Cardiac muscle cell (in vitro differentiated cells and primary cell): ENCODE data around the gene ARHGEF7. TPM values are rescaled to one million over a fixed set of nuclear protein-coding genes. Genes with fewer than 3 reads are reported as not detected.
"Not testable (repeated sequence)": the region's sequence is repeated elsewhere in the genome, so short reads cannot be mapped to it uniquely, and the experiment has no call there.

Source experiments
- DNase-seq, 2 donors: peaks; one replicate each; pipeline versions ENCODE4 v3.0.0 to v3.0.0-alpha.2; 2010 to 2017; ENCODE audit warnings: low read depth in 1 of 2, low spot score in 1 of 2
- H3K27ac ChIP-seq: fragments of 200-600 bp; sonication (generic); 2 replicates; pipeline ENCODE4 v1.5.1; 2016
- H3K27me3 ChIP-seq: fragments of 200-600 bp; sonication (generic); 2 replicates; pipeline ENCODE4 v1.6.0; 2016; ENCODE audit warnings: control low read depth
- H3K36me3 ChIP-seq: fragments of 200-600 bp; sonication (generic); 2 replicates; pipeline ENCODE4 v1.5.1; 2016; ENCODE audit warnings: control low read depth
- H3K4me1 ChIP-seq: fragments of 200-600 bp; sonication (generic); 2 replicates; pipeline ENCODE4 v1.8.1; 2017; ENCODE audit warnings: low read depth, mild to moderate bottlenecking, mixed run types
- H3K4me3 ChIP-seq: fragments of 200-600 bp; sonication (generic); 2 replicates; pipeline ENCODE4 v1.5.1; 2016; ENCODE audit warnings: mild to moderate bottlenecking
- H3K9me3 ChIP-seq: fragments of 200-600 bp; sonication (generic); 2 replicates; pipeline ENCODE4 v1.5.1; 2017; ENCODE audit warnings: low read depth, mild to moderate bottlenecking, control low read depth
- CTCF ChIP-seq: IDR thresholded peaks from 2 replicates; pipeline ENCODE4 v1.5.1; 2012; ENCODE audit warnings: low read depth, mild to moderate bottlenecking, low read length
- polyA plus RNA-seq: library from polyadenylated mRNA; unstranded; fragments of >200 nt; fragmentation: Nextera tagmentation; extraction: Ambion mirVana; gene quantifications from 2 replicates; pipeline ENCODE4 v1.2.1, GENCODE V29; 2016
- total RNA-seq: library from RNA; depleted of rRNA; stranded (reverse); fragments of >200 nt; gene quantifications from 2 replicates; pipeline ENCODE4 v1.2.3, GENCODE V29; 2016

ARHGEF7 gene
- total and polyA plus RNA-seq, 2 experiments from 2014 or later = 20.4 to 32.3 TPM

- no peaks in the 10 kb centered on the region for H3K9me3 ChIP-seq
- H3K4me1 ChIP-seq = peaks cover 35% of the 10 kb centered on the region
- no peak overlapping the region for H3K4me3 ChIP-seq
- no peaks in the 10 kb centered on the region for H3K36me3 ChIP-seq
- no peaks in the 10 kb centered on the region for H3K27me3 ChIP-seq
- DNase-seq = peak in 1 of 2 donors; percentile 15
- TF ChIP-seq CTCF = no peak
- H3K27ac ChIP-seq = no peak overlapping the region
Observed at GRCh38 chr13:111253365-111253872, 138.3 kb downstream of the ARHGEF7 start.

DNA sequence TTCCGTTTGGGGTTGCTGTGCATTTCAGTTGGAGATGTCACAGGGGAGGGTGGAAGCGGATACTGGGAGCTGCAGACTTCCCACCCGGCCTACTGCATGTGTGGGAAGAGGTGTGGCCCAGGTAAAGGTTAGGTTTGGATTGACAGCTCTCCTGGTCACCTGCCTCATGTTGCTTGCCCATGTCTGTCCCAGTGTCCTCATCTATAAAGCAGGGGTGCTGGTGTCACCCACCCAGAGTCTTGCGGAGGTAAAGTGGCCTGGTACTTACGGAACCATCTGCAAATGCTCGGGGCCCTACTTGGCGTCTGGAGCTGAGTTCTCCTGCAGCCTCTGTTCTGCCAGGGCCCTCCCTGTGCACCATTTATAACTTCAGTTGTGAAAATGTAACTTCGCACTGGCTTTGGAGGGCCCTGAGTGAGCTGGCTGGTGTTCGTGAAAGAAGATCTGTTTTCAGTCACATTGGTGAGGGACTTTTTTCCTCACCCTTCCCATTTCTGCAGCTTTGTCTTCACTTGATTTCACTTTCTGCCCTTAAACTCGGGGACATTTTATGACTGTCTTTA lies 140.2 kb downstream of the ARHGEF7 start:
- Histone ChIP-seq H3K4me1 (peaks cover 22% of the 10 kb centered on the region), H3K9me3 (no peaks in the 10 kb centered on the region), H3K27me3 (no peaks in the 10 kb centered on the region), H3K27ac (no peak overlapping the region), H3K4me3 (no peak overlapping the region), H3K36me3 (no peaks in the 10 kb centered on the region)
- no peak for DNase-seq
- TF ChIP-seq CTCF = no peak

- peaks cover 29% of the 10 kb centered on the region for H3K4me1 ChIP-seq
- H3K9me3 ChIP-seq = no peaks in the 10 kb centered on the region
- DNase-seq = no peak
- H3K4me3 ChIP-seq = no peak overlapping the region
- TF ChIP-seq CTCF = no peak
- no peaks in the 10 kb centered on the region for H3K27me3 ChIP-seq
- no peaks in the 10 kb centered on the region for H3K36me3 ChIP-seq
- H3K27ac ChIP-seq = no peak overlapping the region
Observed at GRCh38 chr13:111256458-111256857, 141.3 kb downstream of the ARHGEF7 start.

- H3K9me3 ChIP-seq = no peaks in the 10 kb centered on the region
- DNase-seq = no peak
- TF ChIP-seq CTCF = no peak
- H3K36me3 ChIP-seq = no peaks in the 10 kb centered on the region
- no peaks in the 10 kb centered on the region for H3K27me3 ChIP-seq
- H3K27ac ChIP-seq = no peak overlapping the region
- no peak overlapping the region for H3K4me3 ChIP-seq
- H3K4me1 ChIP-seq = peaks cover 29% of the 10 kb centered on the region
Observed at GRCh38 chr13:111256946-111257345, 141.8 kb downstream of the ARHGEF7 start.

DNA sequence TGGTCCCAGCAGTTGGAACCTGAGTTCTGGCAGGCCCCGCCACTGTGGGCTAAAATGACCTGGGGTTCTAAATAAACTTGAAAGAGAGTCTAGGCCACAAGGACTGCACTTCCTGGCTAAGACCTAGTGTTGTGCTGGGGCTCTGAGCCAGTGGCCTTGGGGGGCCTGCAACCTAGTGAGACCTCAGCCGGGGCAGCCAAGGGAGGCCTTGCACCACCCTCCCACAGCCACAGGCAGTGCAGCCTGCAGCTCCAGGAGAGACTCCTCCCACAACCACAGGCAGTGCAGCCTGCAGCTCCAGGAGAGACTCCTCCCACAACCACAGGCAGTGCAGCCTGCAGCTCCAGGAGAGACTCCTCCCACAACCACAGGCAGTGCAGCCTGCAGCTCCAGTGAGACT lies 142.8 kb downstream of the ARHGEF7 start:
- H3K4me3 ChIP-seq, H3K27ac ChIP-seq, H3K36me3 ChIP-seq, H3K9me3 ChIP-seq, DNase-seq, H3K27me3 ChIP-seq: not testable (repeated sequence)
- H3K4me1 ChIP-seq = peaks cover 28% of the 10 kb centered on the region

GRCh38 chr13:111258637-111259036 lies 143.5 kb downstream of the ARHGEF7 start:
- Histone ChIP-seq H3K4me3 (no peak overlapping the region), H3K4me1 (peaks cover 24% of the 10 kb centered on the region), H3K9me3 (no peaks in the 10 kb centered on the region), H3K36me3 (no peaks in the 10 kb centered on the region), H3K27ac (no peak overlapping the region), H3K27me3 (no peaks in the 10 kb centered on the region)
- no peak for DNase-seq
- TF ChIP-seq CTCF = no peak
